GM19351 (cell line): ENCODE measurements around the gene GALNT5.
"Not testable (repeated sequence)": the region's sequence is repeated elsewhere in the genome, so short reads cannot be mapped to it uniquely, and the experiment has no call there.

ENCODE experiments used
- ATAC-seq: cut with Tn5 transposase; IDR thresholded peaks from one replicate; pipeline ENCODE4 v1.9.1; 2021; ENCODE audit warnings: mild to moderate bottlenecking, moderate library complexity; ENCODE audit not compliant: unreplicated experiment

The GALNT5 gene

DNA sequence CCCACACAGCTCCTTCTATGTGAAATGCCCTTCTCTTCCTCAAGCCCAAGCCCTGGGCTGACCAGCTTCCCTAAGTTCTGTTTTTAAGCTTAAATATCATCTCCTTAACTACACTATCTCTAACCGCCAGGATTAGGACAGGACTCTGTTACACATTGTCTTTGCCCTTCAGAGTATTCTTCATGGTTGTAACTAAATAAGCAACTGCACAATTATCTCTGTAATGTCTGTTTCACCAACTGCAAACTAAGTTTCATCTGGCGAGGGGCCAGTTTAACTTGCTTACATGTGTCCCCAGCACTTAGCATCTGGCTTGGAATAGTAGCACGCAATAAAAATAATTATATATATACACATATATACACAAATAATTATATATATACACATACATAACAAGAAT is 69.2 kb downstream of the GALNT5 start:
- ATAC-seq, result no peak

- peak; percentile 29 for ATAC-seq
Measured at GRCh38 chr2:157327200-157327599, 69.7 kb downstream of the GALNT5 start.

GRCh38 chr2:157327621-157328500 is 70.4 kb downstream of the GALNT5 start:
- ATAC-seq, result peak; percentile 99

GRCh38 chr2:157329524-157329923 is 72.0 kb downstream of the GALNT5 start:
- no peak for ATAC-seq

- ATAC-seq, result no peak
Measured at GRCh38 chr2:157333304-157334047, 76.0 kb downstream of the GALNT5 start.

DNA sequence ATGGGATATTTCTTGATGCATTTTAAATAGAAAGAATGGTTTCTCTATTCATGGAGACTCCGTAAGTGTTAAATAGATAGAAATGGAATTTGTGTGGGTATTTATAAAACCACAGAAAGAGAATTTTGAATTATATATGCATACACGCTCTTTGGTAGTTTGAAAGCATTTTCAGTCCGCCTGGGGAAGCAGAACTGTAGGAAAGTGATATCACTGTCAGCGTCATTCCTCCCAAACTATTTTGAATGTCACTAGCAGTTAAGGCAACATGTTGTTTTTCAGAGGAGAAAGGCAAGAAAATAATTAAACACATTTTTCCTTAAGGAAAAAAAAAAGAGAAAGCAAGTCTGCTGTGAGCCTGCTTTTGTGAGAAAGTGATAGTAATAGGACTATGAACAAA is 76.8 kb downstream of the GALNT5 start:
- no peak for ATAC-seq

- ATAC-seq, result no peak
Measured at GRCh38 chr2:157334797-157335196, 77.3 kb downstream of the GALNT5 start.

DNA sequence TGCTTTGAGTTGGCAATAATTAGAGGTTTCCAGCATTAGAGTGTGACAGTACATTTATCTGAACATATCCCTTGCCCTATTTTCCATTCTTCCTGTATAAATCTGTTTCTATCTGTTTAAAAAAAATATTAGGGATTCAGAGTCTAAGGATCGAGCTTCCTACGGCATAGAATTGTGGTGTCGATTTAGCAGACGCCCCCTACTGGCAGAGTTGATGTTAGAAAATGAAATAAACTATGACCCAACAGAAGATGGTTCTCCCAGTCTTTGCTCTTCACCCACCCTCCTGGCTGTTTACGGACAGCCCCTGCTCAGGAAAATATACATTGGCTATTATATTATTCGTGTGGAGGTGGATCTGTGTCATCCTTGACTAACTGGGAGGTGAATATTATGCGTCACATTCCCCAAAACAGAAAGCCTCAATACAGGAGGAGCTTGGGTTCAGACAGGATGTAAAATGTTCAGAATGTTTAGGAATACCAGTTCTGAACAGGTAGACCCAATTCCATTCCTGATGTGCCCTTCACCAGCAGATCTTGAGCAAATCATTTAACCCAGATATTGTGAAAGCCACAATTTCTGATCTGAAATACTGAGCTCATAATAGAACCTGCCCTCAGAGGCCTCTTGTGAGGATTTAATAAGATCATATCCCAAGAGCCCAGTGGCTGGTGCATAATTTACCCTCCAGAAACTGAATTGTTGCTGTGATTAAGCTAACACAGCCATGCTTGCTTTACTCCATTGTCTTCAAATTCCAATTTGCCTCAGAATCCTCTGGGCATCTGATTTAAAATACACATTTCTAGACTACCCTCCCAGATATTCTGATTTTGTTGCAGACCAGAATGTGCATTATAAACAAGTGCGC is 78.9 kb downstream of the GALNT5 start:
- ATAC-seq, result peak; percentile 84

GRCh38 chr2:157337978-157338377 is 80.5 kb downstream of the GALNT5 start:
- ATAC-seq, result no peak

DNA sequence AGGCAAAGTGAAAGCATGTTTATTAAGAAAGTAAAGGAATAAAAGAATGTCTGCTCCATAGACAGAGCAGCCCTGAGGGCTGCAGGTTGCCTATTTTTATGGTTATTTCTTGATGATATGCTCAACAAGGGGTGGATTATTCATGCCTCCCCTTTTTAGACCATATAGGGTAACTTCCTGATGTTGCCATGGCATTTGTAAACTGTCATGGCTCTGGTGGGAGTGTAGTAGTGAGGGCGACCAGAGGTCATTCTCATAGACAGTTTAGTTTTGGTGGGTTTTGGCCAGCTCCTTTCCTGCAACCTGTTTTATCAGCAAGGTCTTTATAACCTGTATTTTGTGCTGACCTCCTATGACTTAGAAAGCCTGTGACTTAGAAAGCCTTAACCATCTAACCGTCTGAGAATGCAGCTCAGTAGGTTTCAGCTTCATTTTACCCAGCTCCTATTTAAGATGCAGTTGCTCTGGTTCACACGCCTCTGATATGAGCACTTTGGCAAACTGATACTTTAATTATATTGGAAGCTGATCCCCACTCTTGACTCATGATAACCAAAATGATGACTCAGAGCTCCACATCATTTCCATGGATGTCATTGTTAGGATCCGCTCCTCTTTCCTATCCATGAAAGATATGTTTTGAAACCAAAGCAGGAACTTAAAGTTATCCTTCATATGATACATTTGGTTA is 82.6 kb downstream of the GALNT5 start:
- ATAC-seq, result no peak

DNA sequence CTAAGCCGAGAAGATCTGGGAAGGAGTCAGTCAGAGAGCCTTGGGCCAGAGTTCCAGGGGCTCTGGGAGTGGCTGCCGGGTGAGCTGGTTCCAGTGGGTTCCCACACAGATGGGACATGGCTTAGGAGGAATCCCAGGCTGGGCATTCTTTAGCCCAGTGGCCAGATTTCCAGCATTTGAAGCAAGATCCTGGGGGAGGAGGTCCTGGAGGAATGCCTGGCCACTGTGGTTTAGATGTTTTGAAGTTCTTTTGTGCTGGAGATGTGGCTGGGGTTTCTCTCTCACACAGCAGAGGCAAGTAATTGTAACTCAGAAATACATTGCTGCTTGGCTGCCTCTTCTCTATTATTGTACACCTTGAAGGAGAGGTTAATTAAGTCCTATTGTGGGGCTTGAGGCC is 83.9 kb downstream of the GALNT5 start:
- not testable (repeated sequence) for ATAC-seq

- no peak for ATAC-seq
Measured at GRCh38 chr2:157345647-157346389, 88.3 kb downstream of the GALNT5 start.

GRCh38 chr2:157348291-157348921 is 90.9 kb downstream of the GALNT5 start:
- no peak for ATAC-seq

- ATAC-seq, result no peak
Measured at GRCh38 chr2:157349949-157350515, 92.5 kb downstream of the GALNT5 start.

DNA sequence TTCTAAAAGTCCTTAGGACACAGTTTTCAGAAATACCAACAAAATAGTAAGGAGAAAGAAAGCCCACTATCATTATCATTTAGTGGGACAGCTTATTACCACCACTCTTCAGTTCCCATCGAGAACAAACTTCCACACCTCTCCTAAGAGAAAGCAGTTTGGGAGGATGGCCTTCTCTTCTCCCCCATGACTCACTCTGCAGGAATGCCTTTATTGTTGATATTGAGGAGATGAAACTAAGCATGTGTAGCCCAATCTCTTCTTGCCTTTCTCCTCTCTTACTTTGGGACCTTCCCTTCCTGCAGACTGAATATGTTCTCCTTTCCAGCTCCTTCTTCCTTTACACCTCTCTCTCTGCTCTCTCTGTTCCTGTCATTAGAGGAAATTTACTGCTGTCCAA is 98.1 kb downstream of the GALNT5 start:
- ATAC-seq, result no peak

- ATAC-seq, result no peak
Measured at GRCh38 chr2:157359628-157360027, 102.1 kb downstream of the GALNT5 start.

DNA sequence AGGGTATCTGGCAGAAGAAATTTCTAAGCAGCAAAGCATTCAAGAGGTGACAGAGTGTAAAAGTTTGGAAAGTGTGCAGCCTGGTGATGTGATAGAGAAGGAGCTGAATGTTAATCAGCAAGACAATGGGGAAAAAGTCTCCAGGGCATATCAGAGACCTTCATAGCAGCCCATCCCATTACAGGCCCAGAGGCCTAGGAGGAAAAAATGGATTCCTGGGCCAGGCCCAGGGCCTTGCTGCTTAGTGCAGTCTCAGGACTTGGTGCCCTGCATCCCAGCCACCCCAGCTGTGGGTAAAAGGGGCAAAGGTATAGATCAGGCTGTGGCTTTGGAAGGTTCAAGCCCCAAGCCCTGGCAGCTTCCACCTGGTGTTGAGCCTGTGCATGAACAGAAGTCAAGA is 104.0 kb downstream of the GALNT5 start:
- ATAC-seq, result no peak

DNA sequence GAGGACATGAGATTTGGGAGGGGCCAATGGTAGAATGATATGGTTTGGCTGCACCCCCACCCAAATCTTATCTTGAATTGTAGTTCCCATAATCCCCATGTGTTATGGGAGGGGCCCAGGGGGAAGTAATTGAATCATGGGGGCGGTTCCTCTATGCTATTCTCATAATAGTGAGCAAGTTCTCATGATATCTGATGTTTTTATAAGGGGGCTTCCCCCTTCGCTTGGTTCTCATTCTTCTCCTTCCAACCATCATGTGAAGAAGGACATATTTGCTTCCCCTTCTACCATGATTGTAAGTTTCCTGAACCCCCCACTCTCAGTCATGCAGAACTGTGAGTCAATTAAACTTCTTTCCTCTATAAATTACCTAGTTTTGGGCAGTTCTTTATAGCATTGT is 105.1 kb downstream of the GALNT5 start:
- no peak for ATAC-seq

DNA sequence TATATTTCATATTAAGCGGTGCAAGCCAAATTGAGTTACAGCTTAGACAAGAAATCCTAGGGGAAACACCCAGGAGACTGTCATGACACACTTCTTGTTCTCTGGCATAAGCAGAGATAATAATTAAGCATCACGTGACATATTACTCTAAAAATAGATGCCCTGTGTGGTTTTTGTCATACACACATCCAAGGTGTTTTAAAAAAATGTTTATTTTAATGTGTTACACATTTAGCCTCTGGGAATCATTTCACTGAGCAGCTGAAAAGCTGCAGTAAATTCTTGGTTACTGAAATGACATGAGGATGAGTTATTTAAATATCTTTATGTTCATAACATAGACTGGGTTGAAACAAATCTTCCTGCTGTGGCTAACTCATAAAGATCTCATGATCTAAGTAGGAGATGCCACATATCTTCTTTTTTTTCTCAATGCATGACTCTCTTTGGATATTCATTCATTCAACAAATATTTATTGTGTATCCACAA is 106.2 kb downstream of the GALNT5 start:
- peak; percentile 26 for ATAC-seq
